ENCODE measurements around the gene RTP5.
A peak's percentile ranks its signal among the peaks of the same experiment; 100 is the strongest.

RTP5 gene

GRCh38 chr2:241890524-241891235 is 21.2 kb downstream of the RTP5 start:
- no peak overlapping the region for H3K27ac ChIP-seq (ENCODE audit: poor library complexity, severe bottlenecking)
- H3K4me1 ChIP-seq (ENCODE audit: insufficient read depth, poor library complexity, severe bottlenecking): no peaks in the 10 kb centered on the region
- no peaks in the 10 kb centered on the region for H3K9me3 ChIP-seq (ENCODE audit: severe bottlenecking)
- no peak for TF ChIP-seq CTCF (IDR thresholded peaks at IDR 0.05; ENCODE audit: poor library complexity, severe bottlenecking)
- no peak for ATAC-seq (ENCODE audit: low read depth)
- DNase-seq (ENCODE audit: low spot score): no peak
- H3K4me3 ChIP-seq (ENCODE audit: severe bottlenecking): no peak overlapping the region
- H3K27me3 ChIP-seq (ENCODE audit: insufficient read depth, poor library complexity, severe bottlenecking): no peaks in the 10 kb centered on the region
- H3K36me3 ChIP-seq (ENCODE audit: low read depth): no peaks in the 10 kb centered on the region

GRCh38 chr2:241891315-241891987 is 21.9 kb downstream of the RTP5 start:
- no peak overlapping the region for H3K27ac ChIP-seq (ENCODE audit: poor library complexity, severe bottlenecking)
- TF ChIP-seq CTCF (IDR thresholded peaks at IDR 0.05; ENCODE audit: poor library complexity, severe bottlenecking): no peak
- H3K4me1 ChIP-seq (ENCODE audit: insufficient read depth, poor library complexity, severe bottlenecking): no peaks in the 10 kb centered on the region
- no peak for DNase-seq (ENCODE audit: low spot score)
- no peak overlapping the region for H3K4me3 ChIP-seq (ENCODE audit: severe bottlenecking)
- H3K27me3 ChIP-seq (ENCODE audit: insufficient read depth, poor library complexity, severe bottlenecking): no peaks in the 10 kb centered on the region
- H3K9me3 ChIP-seq (ENCODE audit: severe bottlenecking): peaks cover 3% of the 10 kb centered on the region
- no peaks in the 10 kb centered on the region for H3K36me3 ChIP-seq (ENCODE audit: low read depth)
- ATAC-seq (ENCODE audit: low read depth): no peak

GRCh38 chr2:241891988-241892298 is 22.4 kb downstream of the RTP5 start:
- peaks cover 3% of the 10 kb centered on the region for H3K9me3 ChIP-seq (ENCODE audit: severe bottlenecking)
- H3K4me1 ChIP-seq (ENCODE audit: insufficient read depth, poor library complexity, severe bottlenecking): no peaks in the 10 kb centered on the region
- no peak overlapping the region for H3K4me3 ChIP-seq (ENCODE audit: severe bottlenecking)
- no peaks in the 10 kb centered on the region for H3K27me3 ChIP-seq (ENCODE audit: insufficient read depth, poor library complexity, severe bottlenecking)
- DNase-seq (ENCODE audit: low spot score) (no peak), ATAC-seq (ENCODE audit: low read depth) (no peak)
- no peak overlapping the region for H3K27ac ChIP-seq (ENCODE audit: poor library complexity, severe bottlenecking)
- no peaks in the 10 kb centered on the region for H3K36me3 ChIP-seq (ENCODE audit: low read depth)
- no peak for TF ChIP-seq CTCF (IDR thresholded peaks at IDR 0.05; ENCODE audit: poor library complexity, severe bottlenecking)

- Histone ChIP-seq H3K4me1 (ENCODE audit: insufficient read depth, poor library complexity, severe bottlenecking) (no peaks in the 10 kb centered on the region), H3K27me3 (ENCODE audit: insufficient read depth, poor library complexity, severe bottlenecking) (no peaks in the 10 kb centered on the region), H3K9me3 (ENCODE audit: severe bottlenecking) (peaks cover 3% of the 10 kb centered on the region), H3K27ac (ENCODE audit: poor library complexity, severe bottlenecking) (no peak overlapping the region), H3K36me3 (ENCODE audit: low read depth) (no peaks in the 10 kb centered on the region), H3K4me3 (ENCODE audit: severe bottlenecking) (no peak overlapping the region)
- TF ChIP-seq CTCF (IDR thresholded peaks at IDR 0.05; ENCODE audit: poor library complexity, severe bottlenecking): no peak
- ATAC-seq (ENCODE audit: low read depth) (no peak), DNase-seq (ENCODE audit: low spot score) (peak; percentile 42)
These were observed 23.0 kb downstream of the RTP5 start for GRCh38 chr2:241892299-241893137.

All from RWPE2 (cell line).